Caco-2 (cell line): Measurements from ENCODE around the gene ADAP2. TPM values are rescaled to one million over a fixed set of nuclear protein-coding genes. Genes with fewer than 3 reads are reported as not detected.

Experiments used
- BruUV-seq: library from RNA; stranded (reverse); fragments of 400-500 nt; replicated peaks from 2 replicates; lab custom pipeline; 2021; lab: Mats Ljungman, UMichigan
- CTCF ChIA-PET: fragments of 300-600 bp; sonication (Branson Sonifier 250); formaldehyde crosslinking; loops from one replicate; lab custom pipeline; 2022; ENCODE audit warnings: antibody characterized with exemption; lab: Charles Lee
- POLR2A ChIA-PET: fragments of 300-600 bp; sonication (Branson Sonifier 250); formaldehyde crosslinking; loops from one replicate; lab custom pipeline; 2022; ENCODE audit warnings: antibody characterized with exemption; lab: Charles Lee
- DNase-seq, 2 experiments: peaks; one replicate each; pipeline versions ENCODE4 v3.0.0 to v3.0.0-alpha.2; 2020 to 2022
- H3K27me3 ChIP-seq: replicated peaks from 2 replicates; pipeline ENCODE4 v1.6.0; 2011; ENCODE audit warnings: low read length; ENCODE audit not compliant: control insufficient read depth, insufficient read depth
- H3K36me3 ChIP-seq: 2 replicates; pipeline ENCODE4 v1.5.1; 2011; ENCODE audit warnings: low read length; ENCODE audit not compliant: control insufficient read depth, insufficient read depth
- H3K4me1 ChIP-seq: fragments of 250-450 bp; sonication (Bioruptor Pico); 2 replicates; pipeline ENCODE4 v1.5.1; 2020; ENCODE audit warnings: mild to moderate bottlenecking
- H3K4me3 ChIP-seq: 2 replicates; pipeline ENCODE4 v1.5.1; 2011; ENCODE audit warnings: low read depth, mild to moderate bottlenecking, control low read depth, low read length
- H3K9me3 ChIP-seq: fragments of 250-450 bp; sonication (Bioruptor Pico); 2 replicates; pipeline ENCODE4 v1.5.1; 2020; ENCODE audit warnings: mild to moderate bottlenecking, moderate library complexity
- H3K27ac Mint-ChIP-seq: one replicate; pipeline ENCODE4 v1.8.0; 2022; ENCODE audit warnings: mixed read lengths; ENCODE audit not compliant: unreplicated experiment
- H3K27me3 Mint-ChIP-seq: one replicate; pipeline ENCODE4 v1.8.0; 2022; ENCODE audit warnings: mixed read lengths; ENCODE audit not compliant: insufficient read depth, unreplicated experiment
- H3K36me3 Mint-ChIP-seq: one replicate; pipeline ENCODE4 v1.8.0; 2022; ENCODE audit warnings: mild to moderate bottlenecking, mixed read lengths; ENCODE audit not compliant: insufficient read depth, unreplicated experiment
- H3K4me1 Mint-ChIP-seq: one replicate; pipeline ENCODE4 v1.8.0; 2022; ENCODE audit warnings: low read depth, mixed read lengths; ENCODE audit not compliant: unreplicated experiment
- H3K4me3 Mint-ChIP-seq: one replicate; pipeline ENCODE4 v1.8.0; 2022; ENCODE audit warnings: mild to moderate bottlenecking, moderate library complexity, mixed read lengths; ENCODE audit not compliant: unreplicated experiment
- H3K9me3 Mint-ChIP-seq: one replicate; pipeline ENCODE4 v1.8.0; 2022; ENCODE audit warnings: mixed read lengths; ENCODE audit not compliant: unreplicated experiment
- intact Hi-C: fragments of 100-400 bp; cut with micrococcal nuclease; formaldehyde crosslinking; loops from one replicate; pipeline ENCODE4 v1.10.0; 2022; ENCODE audit not compliant: unreplicated experiment
- total RNA-seq: library from RNA; stranded (reverse); gene quantifications from 2 replicates; pipeline ENCODE4 v1.2.3, GENCODE V29; 2022
- TF ChIP-seq, protein P1 (sequence below), 2 experiments: fragments of 200-600 bp in 1 of 2; IDR thresholded peaks; 1 replicate in 1 of 2; 2 replicates in 1 of 2; pipeline versions ENCODE4 v1.5.1 to v1.8.0; 2011 to 2022; ENCODE audit warnings: antibody characterized with exemption in 1 of 2, control low read depth in 1 of 2, inconsistent platforms in 1 of 2, low read depth in 1 of 2, low read length in 1 of 2, mild to moderate bottlenecking in 1 of 2, moderate library complexity in 1 of 2; ENCODE audit not compliant: insufficient read depth in 1 of 2, severe bottlenecking in 1 of 2, unreplicated experiment in 1 of 2

Gene ADAP2
- total RNA-seq, 1 experiment from 2014 or later, result 3.1 TPM

DNA sequence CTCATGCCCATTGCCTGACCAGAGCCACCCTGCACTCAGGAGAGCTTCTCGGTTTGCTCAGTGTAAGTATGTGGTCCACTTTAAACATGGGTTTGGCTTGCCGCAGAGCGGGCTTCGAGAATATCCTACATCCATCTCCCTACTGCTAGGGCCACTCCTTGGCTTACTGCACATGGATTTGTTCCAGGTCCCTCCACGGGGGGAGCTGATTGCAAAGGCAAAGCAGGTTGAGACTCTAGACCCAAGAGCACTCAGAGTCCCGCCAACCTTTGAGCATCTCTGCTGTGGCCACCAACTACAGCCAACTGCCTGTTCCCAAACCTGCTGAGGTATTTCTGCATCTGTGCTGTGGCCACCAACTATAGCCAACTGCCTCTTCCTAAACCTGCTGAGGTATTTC is 75.5 kb downstream of the ADAP2 start:
- H3K27me3 ChIP-seq, result no peaks in the 10 kb centered on the region
- POLR2A ChIA-PET, result no interaction called here
- TF ChIP-seq, protein P1, sequence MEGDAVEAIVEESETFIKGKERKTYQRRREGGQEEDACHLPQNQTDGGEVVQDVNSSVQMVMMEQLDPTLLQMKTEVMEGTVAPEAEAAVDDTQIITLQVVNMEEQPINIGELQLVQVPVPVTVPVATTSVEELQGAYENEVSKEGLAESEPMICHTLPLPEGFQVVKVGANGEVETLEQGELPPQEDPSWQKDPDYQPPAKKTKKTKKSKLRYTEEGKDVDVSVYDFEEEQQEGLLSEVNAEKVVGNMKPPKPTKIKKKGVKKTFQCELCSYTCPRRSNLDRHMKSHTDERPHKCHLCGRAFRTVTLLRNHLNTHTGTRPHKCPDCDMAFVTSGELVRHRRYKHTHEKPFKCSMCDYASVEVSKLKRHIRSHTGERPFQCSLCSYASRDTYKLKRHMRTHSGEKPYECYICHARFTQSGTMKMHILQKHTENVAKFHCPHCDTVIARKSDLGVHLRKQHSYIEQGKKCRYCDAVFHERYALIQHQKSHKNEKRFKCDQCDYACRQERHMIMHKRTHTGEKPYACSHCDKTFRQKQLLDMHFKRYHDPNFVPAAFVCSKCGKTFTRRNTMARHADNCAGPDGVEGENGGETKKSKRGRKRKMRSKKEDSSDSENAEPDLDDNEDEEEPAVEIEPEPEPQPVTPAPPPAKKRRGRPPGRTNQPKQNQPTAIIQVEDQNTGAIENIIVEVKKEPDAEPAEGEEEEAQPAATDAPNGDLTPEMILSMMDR (IDR thresholded peaks at IDR 0.05; ENCODE audit: insufficient read depth in 1 of 2, low read depth in 1 of 2, low read length in 1 of 2, severe bottlenecking in 1 of 2, unreplicated experiment in 1 of 2), result no peak
- no peaks in the 10 kb centered on the region for H3K9me3 ChIP-seq
- Mint-ChIP-seq H3K36me3 (no peaks in the 10 kb centered on the region), H3K27ac (no peak overlapping the region), H3K4me1 (peaks cover 7% of the 10 kb centered on the region), H3K9me3 (no peaks in the 10 kb centered on the region), H3K27me3 (no peaks in the 10 kb centered on the region), H3K4me3 (no peak overlapping the region)
- BruUV-seq, result no TSS peak
- DNase-seq, result no peak
- CTCF ChIA-PET, result interaction anchor here (1.5 kb wide), 1 partner anchor 12 kb away, joined by 4 read pairs; no protein-coding TSS in a partner anchor
- H3K36me3 ChIP-seq, result no peaks in the 10 kb centered on the region
- intact Hi-C loops, result loop anchor here (10.0 kb wide), 1 partner anchor 52 kb away; no protein-coding TSS in a partner anchor
- peaks cover 10% of the 10 kb centered on the region for H3K4me1 ChIP-seq
- H3K4me3 ChIP-seq, result no peak overlapping the region

DNA sequence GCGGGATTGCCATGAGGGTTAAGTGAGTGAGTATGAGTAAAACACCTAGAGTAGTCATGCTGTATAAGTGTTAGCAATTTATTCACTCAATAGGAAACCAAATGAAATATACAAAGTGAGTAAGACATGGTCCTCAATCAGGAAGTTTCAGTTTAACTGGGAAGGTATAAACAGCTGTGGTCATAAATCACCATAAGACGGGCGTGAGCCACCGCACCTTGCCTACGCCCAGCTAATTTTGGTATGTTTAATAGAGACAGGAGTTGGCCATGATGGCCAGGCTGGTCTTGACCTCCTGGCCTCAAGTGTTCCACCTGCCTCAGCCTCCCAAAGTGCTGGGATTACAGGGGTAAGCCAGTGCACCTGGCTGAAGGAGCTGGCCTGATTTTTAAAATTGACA is 76.1 kb downstream of the ADAP2 start:
- BruUV-seq, result no TSS peak
- Mint-ChIP-seq H3K27ac (no peak overlapping the region), H3K36me3 (no peaks in the 10 kb centered on the region), H3K27me3 (no peaks in the 10 kb centered on the region), H3K4me3 (no peak overlapping the region), H3K9me3 (no peaks in the 10 kb centered on the region), H3K4me1 (peaks cover 7% of the 10 kb centered on the region)
- H3K36me3 ChIP-seq, result no peaks in the 10 kb centered on the region
- DNase-seq, result no peak
- intact Hi-C loops, result loop anchor here (10.0 kb wide), 1 partner anchor 53 kb away; no protein-coding TSS in a partner anchor
- no peaks in the 10 kb centered on the region for H3K27me3 ChIP-seq
- ChIA-PET CTCF (interaction anchor here (1.5 kb wide), 1 partner anchor 11 kb away, joined by 4 read pairs; no protein-coding TSS in a partner anchor), POLR2A (no interaction called here)
- H3K9me3 ChIP-seq, result no peaks in the 10 kb centered on the region
- TF ChIP-seq, protein P1 (IDR thresholded peaks at IDR 0.05; ENCODE audit: insufficient read depth in 1 of 2, low read depth in 1 of 2, low read length in 1 of 2, severe bottlenecking in 1 of 2, unreplicated experiment in 1 of 2), result no peak
- peaks cover 10% of the 10 kb centered on the region for H3K4me1 ChIP-seq
- no peak overlapping the region for H3K4me3 ChIP-seq

DNA sequence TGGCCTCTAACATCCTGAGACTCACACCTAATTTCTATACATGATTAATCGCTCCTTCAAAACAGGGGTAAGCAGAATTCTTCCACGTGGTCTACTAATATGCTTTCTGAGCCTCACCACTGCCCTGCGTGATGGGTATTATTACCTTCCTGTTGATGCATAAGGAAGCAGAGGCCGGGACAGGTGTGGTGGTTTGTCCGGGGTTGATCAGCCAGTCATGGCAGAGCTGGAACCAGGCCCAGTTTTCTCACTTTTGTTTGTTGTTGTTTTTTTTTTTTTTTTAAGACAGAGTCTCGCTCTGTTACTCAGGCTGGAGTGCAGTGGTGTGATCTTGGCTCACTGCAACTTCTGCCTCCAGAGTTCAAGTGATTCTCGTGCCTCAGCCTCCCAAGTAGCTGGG is 80.3 kb downstream of the ADAP2 start:
- no TSS peak for BruUV-seq
- TF ChIP-seq, protein P1 (IDR thresholded peaks at IDR 0.05; ENCODE audit: insufficient read depth in 1 of 2, low read depth in 1 of 2, low read length in 1 of 2, severe bottlenecking in 1 of 2, unreplicated experiment in 1 of 2), result no peak
- no peak for DNase-seq
- ChIA-PET CTCF (no interaction called here), POLR2A (no interaction called here)
- no peaks in the 10 kb centered on the region for H3K36me3 Mint-ChIP-seq
- Histone ChIP-seq H3K36me3 (no peaks in the 10 kb centered on the region), H3K4me1 (no peaks in the 10 kb centered on the region), H3K4me3 (no peak overlapping the region), H3K27me3 (no peaks in the 10 kb centered on the region), H3K9me3 (no peaks in the 10 kb centered on the region)
- no peaks in the 10 kb centered on the region for H3K9me3 Mint-ChIP-seq
- peaks cover 9% of the 10 kb centered on the region for H3K4me1 Mint-ChIP-seq
- no peak overlapping the region for H3K4me3 Mint-ChIP-seq
- intact Hi-C loops, result loop anchor here (10.0 kb wide), 1 partner anchor 77 kb away; the partner anchor contains the start of gene ADAP2
- H3K27ac Mint-ChIP-seq, result no peak overlapping the region
- H3K27me3 Mint-ChIP-seq, result no peaks in the 10 kb centered on the region
